ENCODE data around the gene PFKFB4.

The PFKFB4 gene

GRCh38 chr3:48597408-48597800 lies 40.8 kb upstream of the PFKFB4 start:
- TF ChIP-seq CTCF (IDR thresholded peaks at IDR 0.05; ENCODE audit: insufficient read depth, low read depth, low read length, missing control alignments), result no peak
- no peak for DNase-seq (ENCODE audit: low read depth)
- H3K4me3 ChIP-seq (ENCODE audit: low read length), result no peak overlapping the region

- DNase-seq (ENCODE audit: low read depth), result no peak
- no peak for TF ChIP-seq CTCF (IDR thresholded peaks at IDR 0.05; ENCODE audit: insufficient read depth, low read depth, low read length, missing control alignments)
- no peak overlapping the region for H3K4me3 ChIP-seq (ENCODE audit: low read length)
Measured at GRCh38 chr3:48596676-48597407, 40.2 kb upstream of the PFKFB4 start.

GRCh38 chr3:48596157-48596556 lies 39.6 kb upstream of the PFKFB4 start:
- no peak for DNase-seq (ENCODE audit: low read depth)
- TF ChIP-seq CTCF (IDR thresholded peaks at IDR 0.05; ENCODE audit: insufficient read depth, low read depth, low read length, missing control alignments), result no peak
- no peak overlapping the region for H3K4me3 ChIP-seq (ENCODE audit: low read length)

GRCh38 chr3:48595526-48596121 lies 39.0 kb upstream of the PFKFB4 start:
- DNase-seq (ENCODE audit: low read depth), result peak; percentile 96
- peak overlapping the region; percentile 77 for H3K4me3 ChIP-seq (ENCODE audit: low read length)
- TF ChIP-seq CTCF (IDR thresholded peaks at IDR 0.05; ENCODE audit: insufficient read depth, low read depth, low read length, missing control alignments), result no peak

- peak within 1 kb of the TSS; percentile 77 for H3K4me3 ChIP-seq (ENCODE audit: low read length)
- peak; percentile 77 for DNase-seq (ENCODE audit: low read depth)
- no peak for TF ChIP-seq CTCF (IDR thresholded peaks at IDR 0.05; ENCODE audit: insufficient read depth, low read depth, low read length, missing control alignments)
Measured at GRCh38 chr3:48595075-48595525, 38.5 kb upstream of the PFKFB4 start, which contains the start of gene COL7A1. Gene COL7A1 (minus strand): TSS chr3:48595329. CDS start chr3:48595159, 170 bp downstream.

GRCh38 chr3:48594417-48595049 lies 37.9 kb upstream of the PFKFB4 start:
- H3K4me3 ChIP-seq (ENCODE audit: low read length), result peak overlapping the region; percentile 77
- DNase-seq (ENCODE audit: low read depth), result peak; percentile 37
- TF ChIP-seq CTCF (IDR thresholded peaks at IDR 0.05; ENCODE audit: insufficient read depth, low read depth, low read length, missing control alignments), result no peak

Data from epithelial cell of esophagus (primary cell).